Neural progenitor cell (in vitro differentiated cells): ENCODE results near the gene CDK7.

Experiments used
- EZH2 ChIP-seq: fragments of 200-600 bp; sonication (generic); IDR thresholded peaks from 2 replicates; pipeline ENCODE4 v1.6.1; 2017; ENCODE audit warnings: antibody characterized with exemption, mild to moderate bottlenecking, moderate library complexity
- EZH2phosphoT487 ChIP-seq: fragments of 200-600 bp; sonication (generic); IDR thresholded peaks from 2 replicates; pipeline ENCODE4 v1.6.1; 2017; ENCODE audit warnings: antibody characterized with exemption
- TF ChIP-seq, protein P1 (sequence below): fragments of 200-600 bp; sonication (generic); IDR thresholded peaks from 2 replicates; pipeline ENCODE4 v1.5.1; 2017; ENCODE audit warnings: antibody characterized with exemption, mild to moderate bottlenecking

GRCh38 chr5:69279517-69279916, 44.8 kb downstream of the CDK7 start:
- TF ChIP-seq, protein P1, sequence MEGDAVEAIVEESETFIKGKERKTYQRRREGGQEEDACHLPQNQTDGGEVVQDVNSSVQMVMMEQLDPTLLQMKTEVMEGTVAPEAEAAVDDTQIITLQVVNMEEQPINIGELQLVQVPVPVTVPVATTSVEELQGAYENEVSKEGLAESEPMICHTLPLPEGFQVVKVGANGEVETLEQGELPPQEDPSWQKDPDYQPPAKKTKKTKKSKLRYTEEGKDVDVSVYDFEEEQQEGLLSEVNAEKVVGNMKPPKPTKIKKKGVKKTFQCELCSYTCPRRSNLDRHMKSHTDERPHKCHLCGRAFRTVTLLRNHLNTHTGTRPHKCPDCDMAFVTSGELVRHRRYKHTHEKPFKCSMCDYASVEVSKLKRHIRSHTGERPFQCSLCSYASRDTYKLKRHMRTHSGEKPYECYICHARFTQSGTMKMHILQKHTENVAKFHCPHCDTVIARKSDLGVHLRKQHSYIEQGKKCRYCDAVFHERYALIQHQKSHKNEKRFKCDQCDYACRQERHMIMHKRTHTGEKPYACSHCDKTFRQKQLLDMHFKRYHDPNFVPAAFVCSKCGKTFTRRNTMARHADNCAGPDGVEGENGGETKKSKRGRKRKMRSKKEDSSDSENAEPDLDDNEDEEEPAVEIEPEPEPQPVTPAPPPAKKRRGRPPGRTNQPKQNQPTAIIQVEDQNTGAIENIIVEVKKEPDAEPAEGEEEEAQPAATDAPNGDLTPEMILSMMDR: no peak
- TF ChIP-seq EZH2phosphoT487 (no peak), EZH2 (no peak)
